Measurements from ENCODE around the gene ATP6V0E2.
A peak's percentile ranks its signal among the peaks of the same experiment; 100 is the strongest.
"Not testable (repeated sequence)": the region's sequence is repeated elsewhere in the genome, so short reads cannot be mapped to it uniquely, and the experiment has no call there.

The ATP6V0E2 gene

GRCh38 chr7:149873074-149873969 lies at the start of gene ATP6V0E2:
TSS of gene ATP6V0E2 (plus strand) at chr7:149873969. CDS start at chr7:149874066, 97 bp downstream.
- CTCF ChIA-PET = no interaction called here
- Mint-ChIP-seq H3K36me3 (peaks cover 37% of the 10 kb centered on the region), H3K4me1 (peaks cover 83% of the 10 kb centered on the region), H3K27ac (peak within 1 kb of the TSS; percentile 87), H3K9me3 (no peaks in the 10 kb centered on the region), H3K27me3 (no peaks in the 10 kb centered on the region), H3K4me3 (peak within 1 kb of the TSS; percentile 78)
- DNase-seq = peak; percentile 96

DNA sequence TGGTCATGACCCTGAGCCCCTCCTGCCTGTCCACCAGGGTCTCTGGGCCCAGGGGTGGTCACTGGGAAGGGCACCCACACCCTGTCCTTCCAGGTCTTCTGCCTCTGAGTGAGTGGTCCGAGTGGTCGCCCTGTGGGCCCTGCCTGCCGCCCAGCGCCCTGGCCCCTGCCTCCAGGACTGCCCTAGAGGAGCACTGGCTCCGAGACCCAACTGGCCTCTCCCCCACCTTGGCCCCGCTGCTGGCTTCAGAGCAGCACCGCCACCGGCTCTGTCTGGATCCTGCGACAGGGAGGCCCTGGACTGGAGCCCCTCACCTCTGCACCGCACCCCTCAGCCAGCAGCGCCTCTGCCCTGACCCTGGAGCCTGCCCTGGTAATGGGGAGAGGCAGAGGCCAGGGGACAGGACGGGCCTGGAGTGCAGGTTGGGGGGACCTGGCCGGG lies 49.4 kb upstream of the ATP6V0E2 start:
- Mint-ChIP-seq H3K4me1 (no peaks in the 10 kb centered on the region), H3K4me3 (no peak overlapping the region), H3K27me3 (peaks cover 15% of the 10 kb centered on the region), H3K9me3 (no peaks in the 10 kb centered on the region), H3K36me3 (no peaks in the 10 kb centered on the region), H3K27ac (no peak overlapping the region)
- CTCF ChIA-PET = interaction anchor here (1.6 kb wide), 1 partner anchor 17 kb away, joined by 5 read pairs; no protein-coding TSS in a partner anchor
- no peak for DNase-seq

GRCh38 chr7:149824748-149825566 lies 48.8 kb upstream of the ATP6V0E2 start:
- CTCF ChIA-PET = interaction anchor here (1.6 kb wide), 1 partner anchor 17 kb away, joined by 5 read pairs; no protein-coding TSS in a partner anchor
- Mint-ChIP-seq H3K27me3 (peaks cover 15% of the 10 kb centered on the region), H3K4me3 (no peak overlapping the region), H3K9me3 (no peaks in the 10 kb centered on the region), H3K36me3 (no peaks in the 10 kb centered on the region), H3K27ac (no peak overlapping the region), H3K4me1 (no peaks in the 10 kb centered on the region)
- no peak for DNase-seq

DNA sequence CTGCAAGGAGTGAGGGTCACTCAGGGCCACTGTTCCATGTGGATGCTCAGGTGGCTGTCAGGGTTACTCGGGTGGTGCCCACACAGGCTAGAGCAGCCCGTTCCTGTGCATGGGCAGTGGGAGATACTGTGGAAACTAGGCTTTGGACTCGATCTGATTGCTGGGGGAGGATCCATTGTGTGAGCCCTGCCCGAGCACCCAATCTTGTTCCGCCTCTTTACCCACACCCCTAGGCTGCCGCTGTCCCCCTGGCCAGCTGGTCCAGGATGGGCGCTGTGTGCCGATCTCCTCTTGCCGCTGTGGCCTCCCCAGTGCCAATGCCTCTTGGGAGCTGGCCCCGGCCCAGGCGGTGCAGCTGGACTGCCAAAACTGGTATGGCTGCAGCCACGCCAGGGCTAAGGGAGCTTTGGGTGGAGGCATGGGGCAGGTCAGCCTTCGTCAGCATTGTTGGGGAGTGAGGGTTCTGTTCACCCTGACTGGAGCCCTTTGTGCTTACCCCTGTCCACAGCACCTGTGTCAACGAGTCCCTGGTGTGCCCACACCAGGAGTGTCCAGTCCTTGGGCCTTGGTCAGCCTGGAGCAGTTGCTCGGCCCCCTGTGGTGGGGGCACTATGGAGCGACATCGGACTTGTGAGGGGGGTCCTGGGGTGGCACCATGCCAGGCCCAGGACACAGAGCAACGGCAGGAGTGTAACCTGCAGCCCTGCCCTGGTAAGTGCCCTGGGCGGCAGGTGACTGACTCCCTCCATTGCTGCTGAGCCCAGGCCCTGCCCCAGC lies 48.0 kb upstream of the ATP6V0E2 start:
- no peak overlapping the region for H3K27ac Mint-ChIP-seq
- no peaks in the 10 kb centered on the region for H3K4me1 Mint-ChIP-seq
- no peaks in the 10 kb centered on the region for H3K9me3 Mint-ChIP-seq
- CTCF ChIA-PET = no interaction called here
- peaks cover 20% of the 10 kb centered on the region for H3K27me3 Mint-ChIP-seq
- no peak for DNase-seq
- H3K36me3 Mint-ChIP-seq = no peaks in the 10 kb centered on the region
- no peak overlapping the region for H3K4me3 Mint-ChIP-seq

GRCh38 chr7:149826344-149827088 lies 47.3 kb upstream of the ATP6V0E2 start:
- no peak for DNase-seq
- no peak overlapping the region for H3K4me3 Mint-ChIP-seq
- no peaks in the 10 kb centered on the region for H3K36me3 Mint-ChIP-seq
- CTCF ChIA-PET = no interaction called here
- no peaks in the 10 kb centered on the region for H3K9me3 Mint-ChIP-seq
- no peak overlapping the region for H3K27ac Mint-ChIP-seq
- no peaks in the 10 kb centered on the region for H3K4me1 Mint-ChIP-seq
- peaks cover 27% of the 10 kb centered on the region for H3K27me3 Mint-ChIP-seq

GRCh38 chr7:149827089-149827981 lies 46.4 kb upstream of the ATP6V0E2 start:
- CTCF ChIA-PET = no interaction called here
- no peaks in the 10 kb centered on the region for H3K9me3 Mint-ChIP-seq
- no peak for DNase-seq
- H3K27ac Mint-ChIP-seq = no peak overlapping the region
- no peaks in the 10 kb centered on the region for H3K4me1 Mint-ChIP-seq
- no peak overlapping the region for H3K4me3 Mint-ChIP-seq
- no peaks in the 10 kb centered on the region for H3K36me3 Mint-ChIP-seq
- H3K27me3 Mint-ChIP-seq = peaks cover 33% of the 10 kb centered on the region

DNA sequence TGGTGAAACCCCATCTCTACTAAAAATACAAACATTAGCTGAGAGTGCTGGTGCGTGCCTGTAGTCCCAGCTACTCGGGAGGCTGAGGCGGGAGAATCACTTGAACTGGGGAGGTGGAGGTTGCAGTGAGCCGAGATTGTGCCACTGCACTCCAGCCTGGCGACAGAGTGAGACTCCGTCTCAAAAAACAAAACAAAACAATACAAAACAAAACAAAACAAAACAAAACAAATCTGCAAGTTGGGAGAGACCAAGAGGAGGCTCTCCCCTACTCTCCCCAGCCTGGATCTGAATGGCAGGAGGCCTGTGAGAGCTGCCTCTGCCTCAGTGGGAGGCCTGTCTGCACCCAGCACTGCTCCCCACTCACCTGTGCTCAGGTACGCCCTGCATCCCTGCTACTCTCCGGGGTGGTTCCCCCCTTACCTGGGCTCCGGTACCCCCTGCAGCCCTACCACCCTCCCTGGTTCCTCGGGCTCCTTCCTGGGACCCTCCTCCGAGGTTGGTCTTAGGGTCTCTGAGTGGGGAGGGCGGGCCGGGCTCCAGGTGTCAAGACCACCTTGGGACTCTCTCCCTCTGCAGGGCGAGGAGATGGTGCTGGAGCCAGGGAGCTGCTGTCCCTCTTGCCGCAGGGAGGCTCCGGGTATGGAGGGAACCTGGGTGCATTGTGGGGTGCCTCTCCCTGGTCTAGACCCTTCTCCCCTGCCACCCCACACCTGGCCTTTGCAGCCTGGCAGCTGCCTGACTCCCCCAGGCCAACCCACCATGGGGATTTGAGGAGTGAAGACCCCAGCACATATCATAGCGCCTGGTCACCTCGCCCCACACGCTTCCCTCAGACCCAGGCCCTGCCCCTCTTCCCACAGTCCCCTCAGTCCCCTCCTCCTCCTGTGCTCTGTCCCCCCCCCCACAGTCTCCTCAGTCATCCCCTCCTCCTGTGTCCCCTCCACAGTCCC lies 45.1 kb upstream of the ATP6V0E2 start:
- H3K4me1 Mint-ChIP-seq = no peaks in the 10 kb centered on the region
- H3K36me3 Mint-ChIP-seq = no peaks in the 10 kb centered on the region
- H3K4me3 Mint-ChIP-seq = no peak overlapping the region
- DNase-seq = no peak
- peaks cover 45% of the 10 kb centered on the region for H3K27me3 Mint-ChIP-seq
- H3K9me3 Mint-ChIP-seq = no peaks in the 10 kb centered on the region
- no peak overlapping the region for H3K27ac Mint-ChIP-seq
- CTCF ChIA-PET = no interaction called here

- H3K36me3 Mint-ChIP-seq, H3K4me1 Mint-ChIP-seq, H3K27ac Mint-ChIP-seq, DNase-seq, H3K9me3 Mint-ChIP-seq, H3K4me3 Mint-ChIP-seq: not testable (repeated sequence)
- H3K27me3 Mint-ChIP-seq = peaks cover 54% of the 10 kb centered on the region
- CTCF ChIA-PET = interaction anchor here (1.1 to 1.2 kb wide), 2 partner anchors 23 to 31 kb away, joined by 3 read pairs; no protein-coding TSS in a partner anchor
Observed at GRCh38 chr7:149830527-149830926, 43.2 kb upstream of the ATP6V0E2 start.

GRCh38 chr7:149830997-149831740 lies 42.6 kb upstream of the ATP6V0E2 start:
- H3K36me3 Mint-ChIP-seq = no peaks in the 10 kb centered on the region
- CTCF ChIA-PET = interaction anchor here (1.1 to 1.2 kb wide), 2 partner anchors 24 to 30 kb away, joined by 3 read pairs; no protein-coding TSS in a partner anchor
- H3K9me3 Mint-ChIP-seq = no peaks in the 10 kb centered on the region
- DNase-seq = no peak
- no peaks in the 10 kb centered on the region for H3K4me1 Mint-ChIP-seq
- no peak overlapping the region for H3K27ac Mint-ChIP-seq
- H3K27me3 Mint-ChIP-seq = peaks cover 57% of the 10 kb centered on the region
- no peak overlapping the region for H3K4me3 Mint-ChIP-seq

DNA sequence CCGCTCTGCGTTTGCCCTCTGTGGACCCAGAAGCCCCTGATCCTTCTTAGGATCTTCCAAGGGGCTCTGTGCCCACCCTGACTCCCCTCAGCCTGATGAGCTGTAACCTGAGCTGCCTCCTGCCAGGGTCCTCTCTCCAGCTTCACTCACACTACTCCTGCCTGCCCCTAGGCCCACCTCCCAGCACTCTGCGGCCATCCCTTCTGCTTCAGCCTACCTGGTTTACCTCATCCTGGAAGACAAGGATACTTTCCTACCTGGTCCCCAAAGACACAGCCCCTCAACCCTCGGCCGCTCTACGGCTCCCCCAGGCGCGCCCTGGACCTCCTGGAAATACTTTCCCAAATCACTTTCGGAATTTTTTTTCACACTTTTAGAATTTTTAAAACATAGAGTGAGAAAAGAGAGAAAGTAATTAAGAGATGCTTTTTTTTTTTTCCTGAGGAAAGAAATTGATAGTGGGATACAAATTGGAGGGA lies 42.0 kb upstream of the ATP6V0E2 start:
- Mint-ChIP-seq H3K27me3 (peaks cover 57% of the 10 kb centered on the region), H3K4me3 (no peak overlapping the region)

GRCh38 chr7:149832332-149833041 lies 41.3 kb upstream of the ATP6V0E2 start:
- H3K4me1 Mint-ChIP-seq = peaks cover under 1% of the 10 kb centered on the region
- DNase-seq = no peak
- no peaks in the 10 kb centered on the region for H3K9me3 Mint-ChIP-seq
- H3K36me3 Mint-ChIP-seq = no peaks in the 10 kb centered on the region
- H3K27me3 Mint-ChIP-seq = peaks cover 50% of the 10 kb centered on the region
- CTCF ChIA-PET = no interaction called here
- no peak overlapping the region for H3K27ac Mint-ChIP-seq
- H3K4me3 Mint-ChIP-seq = no peak overlapping the region

More for the DNA sequence above, 42.0 kb upstream of the ATP6V0E2 start:
- Mint-ChIP-seq H3K27ac (no peak overlapping the region), H3K36me3 (no peaks in the 10 kb centered on the region), H3K9me3 (no peaks in the 10 kb centered on the region), H3K4me1 (no peaks in the 10 kb centered on the region)
- CTCF ChIA-PET = interaction anchor here (1.1 to 1.2 kb wide), 2 partner anchors 24 to 29 kb away, joined by 3 read pairs; no protein-coding TSS in a partner anchor
- DNase-seq = no peak

Measured in activated naive CD4-positive, alpha-beta T cell treated with anti-CD3 and anti-CD28 coated beads, Interleukin-2, amount 10 ng/mL, durations not matched to agents 7 days and 5 days (primary cell).